ENCODE measurements around the gene SPIRE2. TPM values are rescaled to one million over a fixed set of nuclear protein-coding genes. Genes with fewer than 3 reads are reported as not detected.

Gene SPIRE2
- total and polyA plus RNA-seq, 9 of the 15 experiments (the other 6 are each of a cell fraction or from before 2014, with no cell fraction given): 0.70 to 7.5 (median 4.6) TPM

- 0 out of 2 replicates have a peak, but pooled peaks have one; percentile 28 for TF ChIP-seq ARID4B (CRISPR knock-in tag; IDR thresholded peaks at IDR 0.05)
- no peak for TF ChIP-seq NR4A1 (CRISPR knock-in tag; IDR thresholded peaks at IDR 0.05)
- no peak for TF ChIP-seq NR4A1 (tag; IDR thresholded peaks at IDR 0.05)
- TF ChIP-seq ZNF174 (CRISPR knock-in tag; IDR thresholded peaks at IDR 0.05): no peak
- TF ChIP-seq FUS (optimal IDR thresholded peaks at IDR 0.05; ENCODE audit: low read depth, low read length): no peak
- TF ChIP-seq ILK (tag; IDR thresholded peaks at IDR 0.05; ENCODE audit: borderline replicate concordance, low read depth): no peak
- no peak for TF ChIP-seq ID3 (CRISPR knock-in tag; IDR thresholded peaks at IDR 0.05)
- no peak for TF ChIP-seq ID3 (tag; IDR thresholded peaks at IDR 0.05)
- TF ChIP-seq TCF7 (IDR thresholded peaks at IDR 0.05; ENCODE audit: borderline replicate concordance): no peak
- peak; percentile 41 for TF ChIP-seq HMGN3 (IDR thresholded peaks at IDR 0.05; ENCODE audit: borderline replicate concordance, extremely low read depth, insufficient read length, low read depth, low read length)
- no peak for TF ChIP-seq SRSF7 (optimal IDR thresholded peaks at IDR 0.05; ENCODE audit: low read depth, low read length)
- TF ChIP-seq ZBTB43 (CRISPR knock-in tag; IDR thresholded peaks at IDR 0.05): no peak
- TF ChIP-seq SPI1 (IDR thresholded peaks at IDR 0.05; ENCODE audit: borderline replicate concordance, low read depth, low read length): no peak
- peak; percentile 46 for TF ChIP-seq CREM (IDR thresholded peaks at IDR 0.05; ENCODE audit: low read depth)
- TF ChIP-seq, protein P1, sequence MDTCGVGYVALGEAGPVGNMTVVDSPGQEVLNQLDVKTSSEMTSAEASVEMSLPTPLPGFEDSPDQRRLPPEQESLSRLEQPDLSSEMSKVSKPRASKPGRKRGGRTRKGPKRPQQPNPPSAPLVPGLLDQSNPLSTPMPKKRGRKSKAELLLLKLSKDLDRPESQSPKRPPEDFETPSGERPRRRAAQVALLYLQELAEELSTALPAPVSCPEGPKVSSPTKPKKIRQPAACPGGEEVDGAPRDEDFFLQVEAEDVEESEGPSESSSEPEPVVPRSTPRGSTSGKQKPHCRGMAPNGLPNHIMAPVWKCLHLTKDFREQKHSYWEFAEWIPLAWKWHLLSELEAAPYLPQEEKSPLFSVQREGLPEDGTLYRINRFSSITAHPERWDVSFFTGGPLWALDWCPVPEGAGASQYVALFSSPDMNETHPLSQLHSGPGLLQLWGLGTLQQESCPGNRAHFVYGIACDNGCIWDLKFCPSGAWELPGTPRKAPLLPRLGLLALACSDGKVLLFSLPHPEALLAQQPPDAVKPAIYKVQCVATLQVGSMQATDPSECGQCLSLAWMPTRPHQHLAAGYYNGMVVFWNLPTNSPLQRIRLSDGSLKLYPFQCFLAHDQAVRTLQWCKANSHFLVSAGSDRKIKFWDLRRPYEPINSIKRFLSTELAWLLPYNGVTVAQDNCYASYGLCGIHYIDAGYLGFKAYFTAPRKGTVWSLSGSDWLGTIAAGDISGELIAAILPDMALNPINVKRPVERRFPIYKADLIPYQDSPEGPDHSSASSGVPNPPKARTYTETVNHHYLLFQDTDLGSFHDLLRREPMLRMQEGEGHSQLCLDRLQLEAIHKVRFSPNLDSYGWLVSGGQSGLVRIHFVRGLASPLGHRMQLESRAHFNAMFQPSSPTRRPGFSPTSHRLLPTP (IDR thresholded peaks at IDR 0.05; ENCODE audit: borderline replicate concordance, extremely low read depth, insufficient read length): no peak
- TF ChIP-seq SP1 (CRISPR knock-in tag; IDR thresholded peaks at IDR 0.05): peak; percentile 60; the same call in 1 of the 2 replicates
- TF ChIP-seq POLR2AphosphoS5 (IDR thresholded peaks at IDR 0.05; ENCODE audit: control insufficient read depth, insufficient read depth, low read depth, low read length): peak; percentile 42; the same call in 1 of the 2 replicates
- no peak for TF ChIP-seq STAT5A (IDR thresholded peaks at IDR 0.05; ENCODE audit: borderline replicate concordance, low read length)
Observed at GRCh38 chr16:89909777-89910716, 81.8 kb downstream of the SPIRE2 start (continued).

Data from K562 (cell line).